Endodermal cell (in vitro differentiated cells): ENCODE data around the gene PAX5. TPM values are rescaled to one million over a fixed set of nuclear protein-coding genes. Genes with fewer than 3 reads are reported as not detected.

Source experiments
- DNase-seq: peaks from one replicate; pipeline ENCODE4 v3.0.0-alpha.2; 2017
- H3K27ac ChIP-seq: 2 replicates; pipeline ENCODE4 v1.5.1; 2013; ENCODE audit warnings: mild to moderate bottlenecking, low read depth, low read length, moderate library complexity
- H3K27me3 ChIP-seq: 2 replicates; pipeline ENCODE4 v1.6.1; 2013; ENCODE audit warnings: mild to moderate bottlenecking, low read length, moderate library complexity; ENCODE audit not compliant: insufficient read depth, control insufficient read depth, poor library complexity, severe bottlenecking
- H3K36me3 ChIP-seq: 2 replicates; pipeline ENCODE4 v1.7.0; 2013; ENCODE audit warnings: mild to moderate bottlenecking, low read length, moderate library complexity; ENCODE audit not compliant: control insufficient read depth, insufficient read depth
- H3K4me1 ChIP-seq: one replicate; pipeline ENCODE4 v1.7.0; 2013; ENCODE audit warnings: low read length; ENCODE audit not compliant: control insufficient read depth, insufficient read depth
- H3K4me3 ChIP-seq: 2 replicates; pipeline ENCODE4 v1.5.1; 2013; ENCODE audit warnings: mild to moderate bottlenecking, low read length, moderate library complexity
- H3K9ac ChIP-seq: 2 replicates; pipeline ENCODE4 v1.6.1; 2013; ENCODE audit warnings: mild to moderate bottlenecking, low read length, moderate library complexity; ENCODE audit not compliant: poor library complexity, severe bottlenecking; ENCODE audit errors: extremely low read depth
- H3K9me3 ChIP-seq: 2 replicates; pipeline ENCODE4 v1.6.1; 2013; ENCODE audit warnings: mild to moderate bottlenecking, low read length, moderate library complexity; ENCODE audit not compliant: control insufficient read depth
- H3K27ac Mint-ChIP-seq: 2 replicates; pipeline ENCODE4 v1.8.0; 2020; ENCODE audit warnings: mixed read lengths
- H3K27me3 Mint-ChIP-seq: 2 replicates; pipeline ENCODE4 v1.8.0; 2021; ENCODE audit warnings: mild to moderate bottlenecking, mixed read lengths; ENCODE audit not compliant: insufficient read depth
- H3K36me3 Mint-ChIP-seq: 2 replicates; pipeline ENCODE4 v1.8.0; 2020; ENCODE audit warnings: low read depth, mixed read lengths
- H3K4me1 Mint-ChIP-seq: 2 replicates; pipeline ENCODE4 v1.8.0; 2020; ENCODE audit warnings: mixed read lengths
- H3K4me3 Mint-ChIP-seq: 2 replicates; pipeline ENCODE4 v1.8.0; 2020; ENCODE audit warnings: mild to moderate bottlenecking, moderate library complexity, mixed read lengths
- H3K9me3 Mint-ChIP-seq: 2 replicates; pipeline ENCODE4 v1.8.0; 2020; ENCODE audit warnings: mild to moderate bottlenecking, mixed read lengths
- CTCF ChIP-seq: fragments of 200-600 bp; sonication (generic); conservative IDR thresholded peaks from 2 replicates; pipeline ENCODE4 v1.5.0; 2021; ENCODE audit warnings: antibody characterized with exemption, mild to moderate bottlenecking
- WGBS, 2 experiments: methylation state at CpG; one replicate each; pipeline versions ENCODE4 v1.1.5 to v1.1.7; 2013; ENCODE audit warnings: missing lambda C conversion rate in 2 of 2, mixed read lengths in 1 of 2; ENCODE audit not compliant: insufficient coverage in 1 of 2, insufficient read length in 1 of 2; 5-methylcytosine and 5-hydroxymethylcytosine counted together
- total RNA-seq, 2 donors: library from RNA; stranded (reverse); fragmentation: NEBNext Ultra II Directional in 1 of 2; extraction: Animal tissue kit (Norgen Biotek cat#: 25700) in 1 of 2; gene quantifications; 2 replicates in 1 of 2; 3 replicates in 1 of 2; pipeline ENCODE4 v1.2.1, GENCODE V29; 2021

Gene PAX5
- total RNA-seq, 2 donors from 2014 or later: 0.15 TPM; not detected in 1

GRCh38 chr9:36868586-36869282 lies 165.3 kb downstream of the PAX5 start:
- Histone ChIP-seq H3K27me3 (peaks cover 64% of the 10 kb centered on the region), H3K4me1 (peaks cover 4% of the 10 kb centered on the region), H3K27ac (no peak overlapping the region), H3K4me3 (no peak overlapping the region), H3K9me3 (no peaks in the 10 kb centered on the region), H3K9ac (no peak overlapping the region), H3K36me3 (no peaks in the 10 kb centered on the region)
- Mint-ChIP-seq H3K4me3 (no peak overlapping the region), H3K4me1 (peaks cover 13% of the 10 kb centered on the region), H3K36me3 (no peaks in the 10 kb centered on the region), H3K9me3 (no peaks in the 10 kb centered on the region), H3K27ac (no peak overlapping the region), H3K27me3 (peaks cover 75% of the 10 kb centered on the region)
- no peak for DNase-seq
- 78 to 85% methylated on average over 8 to 11 of the region's 11 CpGs for WGBS, 2 experiments
- no peak for TF ChIP-seq CTCF

- Histone ChIP-seq H3K27me3 (peaks cover 70% of the 10 kb centered on the region), H3K9me3 (no peaks in the 10 kb centered on the region), H3K36me3 (no peaks in the 10 kb centered on the region), H3K4me3 (no peak overlapping the region), H3K4me1 (peaks cover 4% of the 10 kb centered on the region), H3K27ac (peak overlapping the region; percentile 47), H3K9ac (no peak overlapping the region)
- 70 to 85% methylated on average over 12 to 22 of the region's 22 CpGs for WGBS, 2 experiments
- H3K27ac Mint-ChIP-seq: no peak overlapping the region
- peaks cover 73% of the 10 kb centered on the region for H3K27me3 Mint-ChIP-seq
- H3K4me1 Mint-ChIP-seq: peaks cover 13% of the 10 kb centered on the region
- DNase-seq: no peak
- H3K9me3 Mint-ChIP-seq: no peaks in the 10 kb centered on the region
- H3K4me3 Mint-ChIP-seq: no peak overlapping the region
- H3K36me3 Mint-ChIP-seq: no peaks in the 10 kb centered on the region
- TF ChIP-seq CTCF: no peak
Observed at GRCh38 chr9:36867672-36868471, 166.2 kb downstream of the PAX5 start.

GRCh38 chr9:36867241-36867640 lies 166.8 kb downstream of the PAX5 start:
- H3K4me1 Mint-ChIP-seq: peaks cover 13% of the 10 kb centered on the region
- Histone ChIP-seq H3K9me3 (no peaks in the 10 kb centered on the region), H3K4me1 (peaks cover 4% of the 10 kb centered on the region), H3K4me3 (no peak overlapping the region), H3K27ac (peak overlapping the region; percentile 47), H3K27me3 (peaks cover 72% of the 10 kb centered on the region), H3K36me3 (no peaks in the 10 kb centered on the region), H3K9ac (no peak overlapping the region)
- H3K27ac Mint-ChIP-seq: no peak overlapping the region
- H3K9me3 Mint-ChIP-seq: no peaks in the 10 kb centered on the region
- TF ChIP-seq CTCF: no peak
- DNase-seq: no peak
- 90 to 94% methylated on average over 8 of the region's 8 CpGs for WGBS, 2 experiments
- peaks cover 73% of the 10 kb centered on the region for H3K27me3 Mint-ChIP-seq
- H3K36me3 Mint-ChIP-seq: no peaks in the 10 kb centered on the region
- H3K4me3 Mint-ChIP-seq: no peak overlapping the region
